Body of pancreas (tissue), 4 donors: ENCODE results near the gene ACTN1. TPM values are rescaled to one million over a fixed set of nuclear protein-coding genes. Genes with fewer than 3 reads are reported as not detected.
A peak's percentile ranks its signal among the peaks of the same experiment; 100 is the strongest.

ENCODE experiments used
- ATAC-seq: fragments of 150-250 bp; one replicate; pipeline ENCODE4 v1.9.1; 2016
- DNase-seq, 4 donors: peaks; one replicate each; pipeline ENCODE4 v3.0.0-alpha.2; 2019
- H3K27ac ChIP-seq, 4 donors: fragments of 200-600 bp; sonication (generic); 1 replicate in 3 of 4; 2 replicates in 1 of 4; pipeline versions ENCODE4 v1.5.1 to v1.6.1; 2016 to 2019; ENCODE audit warnings: mild to moderate bottlenecking in 1 of 4, mixed read lengths in 1 of 4, moderate library complexity in 1 of 4
- H3K27me3 ChIP-seq, 2 donors: fragments of 200-600 bp; sonication (generic); one replicate each; pipeline ENCODE4 v1.6.0; 2016; ENCODE audit warnings: mild to moderate bottlenecking in 1 of 2
- H3K36me3 ChIP-seq, 2 donors: fragments of 200-600 bp; sonication (generic); replicated peaks in 1 of 2; 2 replicates each; pipeline ENCODE4 v1.5.1; 2016; ENCODE audit warnings: low read depth in 2 of 2; ENCODE audit not compliant: insufficient read depth in 1 of 2
- H3K4me1 ChIP-seq: fragments of 200-600 bp; sonication (generic); one replicate; pipeline ENCODE4 v1.6.0; 2016
- H3K4me3 ChIP-seq, 2 donors: fragments of 200-600 bp; sonication (generic); 1 replicate in 1 of 2; 2 replicates in 1 of 2; pipeline ENCODE4 v1.5.1; 2016 to 2019
- H3K9me3 ChIP-seq, 3 donors: fragments of 200-600 bp; sonication (generic); 1 replicate in 2 of 3; 2 replicates in 1 of 3; pipeline ENCODE4 v1.5.1; 2016
- POLR2A ChIP-seq, 3 donors: fragments of 450-650 bp; IDR thresholded peaks; one replicate each; pipeline ENCODE4 v1.6.1; 2016; ENCODE audit warnings: antibody characterized with exemption in 3 of 3, mild to moderate bottlenecking in 2 of 3
- WGBS, 2 donors: methylation state at CpG; one replicate each; pipeline ENCODE4 v1.1.5; 2017; 5-methylcytosine and 5-hydroxymethylcytosine counted together
- intact Hi-C: fragments of 100-400 bp; cut with DNase I; formaldehyde crosslinking; loops from one replicate; pipeline ENCODE4 v1.15.1; 2023
- total RNA-seq, 2 donors: library from RNA; depleted of rRNA; stranded (reverse); fragments of >200 nt; gene quantifications; one replicate each; pipeline ENCODE4 v1.1.0, GENCODE V29; 2016
- TF ChIP-seq, protein P1 (sequence below), 7 experiments: fragments of 450-650 bp in 4 of 7; fragments of 200-600 bp in 3 of 7; sonication (generic) in 3 of 7; IDR thresholded peaks; one replicate each; pipeline ENCODE4 v1.5.1; 2016 to 2019; ENCODE audit warnings: antibody characterized with exemption in 7 of 7

The ACTN1 gene
- total RNA-seq, 2 donors from 2014 or later: 84.8 to 93.6 TPM

DNA sequence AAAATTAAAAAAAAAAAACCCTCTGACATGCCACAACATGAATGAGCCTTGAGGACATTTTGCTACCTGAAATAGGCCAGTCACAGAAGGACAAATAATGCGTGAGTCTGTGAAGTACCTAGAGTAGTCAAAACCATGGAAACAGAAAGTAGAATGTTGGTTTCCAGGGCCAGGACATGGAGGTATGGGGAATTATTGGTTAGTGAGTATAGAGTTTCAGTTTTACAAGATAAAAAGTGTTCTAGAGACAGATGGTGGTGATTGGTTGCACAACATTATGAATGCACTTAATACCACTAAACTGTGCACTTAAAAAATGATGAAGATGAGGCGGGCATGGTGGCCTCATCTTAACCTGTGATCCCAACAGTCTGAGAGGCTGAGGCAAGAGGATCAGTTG is 138.6 kb downstream of the ACTN1 start:
- no peaks in the 10 kb centered on the region for H3K36me3 ChIP-seq
- ATAC-seq (no peak), DNase-seq (no peak)
- no peaks in the 10 kb centered on the region for H3K27me3 ChIP-seq
- no peak for TF ChIP-seq POLR2A (IDR thresholded peaks at IDR 0.05)
- TF ChIP-seq, protein P1, sequence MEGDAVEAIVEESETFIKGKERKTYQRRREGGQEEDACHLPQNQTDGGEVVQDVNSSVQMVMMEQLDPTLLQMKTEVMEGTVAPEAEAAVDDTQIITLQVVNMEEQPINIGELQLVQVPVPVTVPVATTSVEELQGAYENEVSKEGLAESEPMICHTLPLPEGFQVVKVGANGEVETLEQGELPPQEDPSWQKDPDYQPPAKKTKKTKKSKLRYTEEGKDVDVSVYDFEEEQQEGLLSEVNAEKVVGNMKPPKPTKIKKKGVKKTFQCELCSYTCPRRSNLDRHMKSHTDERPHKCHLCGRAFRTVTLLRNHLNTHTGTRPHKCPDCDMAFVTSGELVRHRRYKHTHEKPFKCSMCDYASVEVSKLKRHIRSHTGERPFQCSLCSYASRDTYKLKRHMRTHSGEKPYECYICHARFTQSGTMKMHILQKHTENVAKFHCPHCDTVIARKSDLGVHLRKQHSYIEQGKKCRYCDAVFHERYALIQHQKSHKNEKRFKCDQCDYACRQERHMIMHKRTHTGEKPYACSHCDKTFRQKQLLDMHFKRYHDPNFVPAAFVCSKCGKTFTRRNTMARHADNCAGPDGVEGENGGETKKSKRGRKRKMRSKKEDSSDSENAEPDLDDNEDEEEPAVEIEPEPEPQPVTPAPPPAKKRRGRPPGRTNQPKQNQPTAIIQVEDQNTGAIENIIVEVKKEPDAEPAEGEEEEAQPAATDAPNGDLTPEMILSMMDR (IDR thresholded peaks at IDR 0.05): no peak
- H3K9me3 ChIP-seq: no peaks in the 10 kb centered on the region
- WGBS, 2 donors: 85 to 93% methylated on average over 2 of the region's 2 CpGs
- H3K4me1 ChIP-seq: peaks cover 10% of the 10 kb centered on the region
- no peak overlapping the region for H3K4me3 ChIP-seq
- H3K27ac ChIP-seq: no peak overlapping the region
- intact Hi-C loops: loop anchor here (10.0 kb wide), 1 partner anchor 1006 kb away; no protein-coding TSS in a partner anchor

DNA sequence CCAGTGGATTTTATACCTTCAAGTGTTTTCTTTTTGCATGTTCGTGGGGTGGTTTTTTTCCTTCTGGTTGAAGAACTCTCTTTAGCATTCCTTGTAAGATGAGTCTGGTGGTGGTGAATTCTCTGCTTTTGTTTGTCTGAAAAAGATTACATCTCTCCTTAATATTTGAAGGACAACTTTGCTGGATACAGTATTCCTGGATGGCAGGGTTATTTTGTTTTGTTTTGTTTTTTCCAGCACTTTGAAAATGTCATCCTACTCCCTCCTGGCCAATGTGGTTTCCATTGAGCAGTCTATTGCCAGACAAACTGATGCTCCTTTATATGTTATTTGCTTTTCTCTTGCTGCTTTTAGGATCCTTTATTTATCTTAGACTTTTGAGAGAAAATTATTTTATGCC is 143.0 kb downstream of the ACTN1 start:
- TF ChIP-seq, protein P1 (IDR thresholded peaks at IDR 0.05): no peak
- TF ChIP-seq POLR2A (IDR thresholded peaks at IDR 0.05): no peak
- Histone ChIP-seq H3K4me1 (no peaks in the 10 kb centered on the region), H3K36me3 (no peaks in the 10 kb centered on the region), H3K27ac (no peak overlapping the region), H3K27me3 (no peaks in the 10 kb centered on the region), H3K9me3 (no peaks in the 10 kb centered on the region), H3K4me3 (no peak overlapping the region)
- DNase-seq (no peak), ATAC-seq (no peak)
- 38 to 65% methylated on average over 1 of the region's 1 CpG for WGBS, 2 donors
- intact Hi-C loops: no loop called here

GRCh38 chr14:68834816-68835215 is 144.3 kb downstream of the ACTN1 start:
- intact Hi-C loops: no loop called here
- ATAC-seq (no peak), DNase-seq (no peak)
- TF ChIP-seq, protein P1 (IDR thresholded peaks at IDR 0.05): no peak
- Histone ChIP-seq H3K27ac (no peak overlapping the region), H3K4me3 (no peak overlapping the region), H3K27me3 (no peaks in the 10 kb centered on the region), H3K4me1 (no peaks in the 10 kb centered on the region), H3K36me3 (no peaks in the 10 kb centered on the region), H3K9me3 (no peaks in the 10 kb centered on the region)
- WGBS, 2 donors: 64 to 71% methylated on average over 6 of the region's 6 CpGs

GRCh38 chr14:68828698-68829097 is 150.4 kb downstream of the ACTN1 start:
- no peaks in the 10 kb centered on the region for H3K9me3 ChIP-seq
- H3K36me3 ChIP-seq: no peaks in the 10 kb centered on the region
- H3K4me1 ChIP-seq: peaks cover 18% of the 10 kb centered on the region
- H3K27me3 ChIP-seq: no peaks in the 10 kb centered on the region
- TF ChIP-seq POLR2A (IDR thresholded peaks at IDR 0.05): no peak
- TF ChIP-seq, protein P1 (IDR thresholded peaks at IDR 0.05): no peak
- intact Hi-C loops: no loop called here
- no peak overlapping the region for H3K27ac ChIP-seq
- DNase-seq (no peak), ATAC-seq (no peak)
- no peak overlapping the region for H3K4me3 ChIP-seq

DNA sequence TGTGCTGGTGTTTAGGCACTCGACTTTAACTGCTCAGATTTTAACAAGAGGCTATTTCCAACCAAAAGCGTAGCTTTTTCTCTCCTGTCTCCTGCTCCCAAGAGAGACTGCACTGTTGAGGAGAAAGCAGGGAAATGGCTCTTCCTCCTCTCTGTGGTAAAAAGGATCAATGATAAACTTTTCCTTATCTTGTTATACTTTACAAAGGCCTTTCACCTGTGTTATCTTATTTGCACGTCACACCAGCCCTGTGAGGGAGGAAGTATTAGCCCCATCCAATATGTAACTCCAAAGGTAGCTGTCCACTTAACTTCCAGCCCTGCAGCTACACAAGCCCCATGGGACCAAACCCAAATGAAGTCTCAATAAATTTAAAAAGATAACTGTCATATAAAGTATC is 153.4 kb downstream of the ACTN1 start:
- Histone ChIP-seq H3K9me3 (no peaks in the 10 kb centered on the region), H3K36me3 (no peaks in the 10 kb centered on the region), H3K27me3 (no peaks in the 10 kb centered on the region), H3K4me1 (peaks cover 20% of the 10 kb centered on the region), H3K27ac (peak overlapping the region in 1 of 4 donors; percentile 30), H3K4me3 (no peak overlapping the region)
- 58 to 61% methylated on average over 3 of the region's 3 CpGs for WGBS, 2 donors
- ATAC-seq: no peak
- no peak for TF ChIP-seq POLR2A (IDR thresholded peaks at IDR 0.05)
- TF ChIP-seq, protein P1 (IDR thresholded peaks at IDR 0.05): no peak
- intact Hi-C loops: no loop called here
- no peak for DNase-seq
